ENCODE measurements around the gene CMIP. TPM values are rescaled to one million over a fixed set of nuclear protein-coding genes. Genes with fewer than 3 reads are reported as not detected.

CMIP gene
- total RNA-seq, 1 donor from 2014 or later: 19.1 TPM

DNA sequence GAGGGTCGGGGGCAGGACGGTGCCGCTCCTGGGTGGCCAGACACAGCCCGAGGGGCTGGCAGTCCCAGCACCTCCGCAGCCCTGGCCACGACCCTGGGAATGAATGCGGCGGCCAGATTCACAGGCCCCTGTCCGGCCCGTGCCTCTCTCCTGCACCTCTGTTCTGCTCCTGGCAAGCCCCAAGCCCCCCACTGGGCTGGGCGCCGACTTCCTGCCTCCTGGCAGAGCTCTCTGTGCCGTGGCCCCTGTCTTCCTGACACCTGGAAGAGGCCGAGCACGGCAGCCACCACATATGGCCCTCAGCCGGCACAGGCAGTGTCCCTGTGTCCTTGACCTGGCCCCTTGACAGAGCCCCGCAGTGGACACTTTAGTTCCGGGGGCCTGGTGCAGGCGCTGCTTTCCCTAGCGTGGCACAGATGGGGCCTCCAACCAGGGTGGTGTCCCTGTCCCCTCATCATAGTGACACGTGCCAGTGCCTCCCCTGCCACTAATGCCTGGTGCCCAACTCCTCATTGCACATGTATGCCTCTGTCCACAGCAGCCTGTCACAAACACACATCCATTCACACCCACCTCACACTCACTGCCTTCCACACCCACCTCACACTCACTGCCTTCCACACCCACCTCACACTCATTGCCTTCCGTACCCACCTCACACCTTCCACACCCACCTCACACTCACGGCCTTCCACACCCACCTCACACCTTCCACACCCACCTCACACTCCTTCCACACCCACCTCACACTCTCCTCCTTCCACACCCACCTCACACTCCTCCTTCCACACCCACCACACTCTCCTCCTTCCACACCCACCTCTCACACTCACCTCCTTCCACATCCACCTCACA, 223.9 kb downstream of the CMIP start:
- TF ChIP-seq, protein P1, sequence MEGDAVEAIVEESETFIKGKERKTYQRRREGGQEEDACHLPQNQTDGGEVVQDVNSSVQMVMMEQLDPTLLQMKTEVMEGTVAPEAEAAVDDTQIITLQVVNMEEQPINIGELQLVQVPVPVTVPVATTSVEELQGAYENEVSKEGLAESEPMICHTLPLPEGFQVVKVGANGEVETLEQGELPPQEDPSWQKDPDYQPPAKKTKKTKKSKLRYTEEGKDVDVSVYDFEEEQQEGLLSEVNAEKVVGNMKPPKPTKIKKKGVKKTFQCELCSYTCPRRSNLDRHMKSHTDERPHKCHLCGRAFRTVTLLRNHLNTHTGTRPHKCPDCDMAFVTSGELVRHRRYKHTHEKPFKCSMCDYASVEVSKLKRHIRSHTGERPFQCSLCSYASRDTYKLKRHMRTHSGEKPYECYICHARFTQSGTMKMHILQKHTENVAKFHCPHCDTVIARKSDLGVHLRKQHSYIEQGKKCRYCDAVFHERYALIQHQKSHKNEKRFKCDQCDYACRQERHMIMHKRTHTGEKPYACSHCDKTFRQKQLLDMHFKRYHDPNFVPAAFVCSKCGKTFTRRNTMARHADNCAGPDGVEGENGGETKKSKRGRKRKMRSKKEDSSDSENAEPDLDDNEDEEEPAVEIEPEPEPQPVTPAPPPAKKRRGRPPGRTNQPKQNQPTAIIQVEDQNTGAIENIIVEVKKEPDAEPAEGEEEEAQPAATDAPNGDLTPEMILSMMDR (conservative IDR thresholded peaks at IDR 0.05; ENCODE audit: low read depth, low read length): no peak
- H3K4me3 ChIP-seq (ENCODE audit: low read depth, low read length): no peak overlapping the region
- DNase-seq (ENCODE audit: low read depth): no peak

DNA sequence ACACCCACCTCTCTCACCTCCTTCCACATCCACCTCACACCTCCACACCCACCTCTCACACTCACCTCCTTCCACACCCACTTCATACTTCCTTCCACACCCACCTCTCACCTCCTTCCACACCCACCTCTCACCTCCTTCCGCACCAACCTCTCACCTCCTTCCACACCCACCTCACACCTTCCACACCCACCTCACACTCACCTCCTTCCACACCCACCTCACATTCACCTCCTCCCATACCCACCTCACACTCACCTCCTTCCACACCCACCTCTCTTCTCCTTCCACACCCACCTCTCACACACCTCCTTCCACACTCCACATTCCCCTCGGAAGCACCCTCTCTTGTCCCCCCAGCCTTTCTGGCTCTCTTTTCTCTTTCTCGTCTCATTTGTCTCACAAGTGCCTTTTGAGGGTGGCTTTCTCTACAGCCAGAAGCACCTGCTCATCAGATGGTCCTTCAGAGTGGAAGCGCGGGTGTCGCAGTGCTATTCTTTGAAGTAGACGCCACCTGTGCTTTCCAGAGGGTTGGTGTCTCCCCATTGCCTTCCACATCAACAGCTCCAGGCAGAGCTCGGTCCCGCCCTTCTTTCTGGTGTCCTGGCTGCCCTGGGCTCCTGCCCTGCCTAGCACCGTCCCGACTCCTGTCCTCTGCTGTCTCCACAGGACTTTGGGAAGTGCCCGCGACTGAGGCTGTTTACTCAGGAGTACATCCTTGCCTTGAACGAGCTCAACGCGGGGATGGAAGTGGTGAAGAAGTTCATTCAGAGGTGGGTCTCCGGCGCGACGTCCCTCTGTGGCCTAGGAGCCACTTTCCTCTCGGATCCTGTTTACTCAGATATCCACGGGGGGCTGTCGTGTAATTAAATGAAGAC, 225.1 kb downstream of the CMIP start:
- H3K4me3 ChIP-seq (ENCODE audit: low read depth, low read length): no peak overlapping the region
- TF ChIP-seq, protein P1 (conservative IDR thresholded peaks at IDR 0.05; ENCODE audit: low read depth, low read length): no peak
- no peak for DNase-seq (ENCODE audit: low read depth)

DNA sequence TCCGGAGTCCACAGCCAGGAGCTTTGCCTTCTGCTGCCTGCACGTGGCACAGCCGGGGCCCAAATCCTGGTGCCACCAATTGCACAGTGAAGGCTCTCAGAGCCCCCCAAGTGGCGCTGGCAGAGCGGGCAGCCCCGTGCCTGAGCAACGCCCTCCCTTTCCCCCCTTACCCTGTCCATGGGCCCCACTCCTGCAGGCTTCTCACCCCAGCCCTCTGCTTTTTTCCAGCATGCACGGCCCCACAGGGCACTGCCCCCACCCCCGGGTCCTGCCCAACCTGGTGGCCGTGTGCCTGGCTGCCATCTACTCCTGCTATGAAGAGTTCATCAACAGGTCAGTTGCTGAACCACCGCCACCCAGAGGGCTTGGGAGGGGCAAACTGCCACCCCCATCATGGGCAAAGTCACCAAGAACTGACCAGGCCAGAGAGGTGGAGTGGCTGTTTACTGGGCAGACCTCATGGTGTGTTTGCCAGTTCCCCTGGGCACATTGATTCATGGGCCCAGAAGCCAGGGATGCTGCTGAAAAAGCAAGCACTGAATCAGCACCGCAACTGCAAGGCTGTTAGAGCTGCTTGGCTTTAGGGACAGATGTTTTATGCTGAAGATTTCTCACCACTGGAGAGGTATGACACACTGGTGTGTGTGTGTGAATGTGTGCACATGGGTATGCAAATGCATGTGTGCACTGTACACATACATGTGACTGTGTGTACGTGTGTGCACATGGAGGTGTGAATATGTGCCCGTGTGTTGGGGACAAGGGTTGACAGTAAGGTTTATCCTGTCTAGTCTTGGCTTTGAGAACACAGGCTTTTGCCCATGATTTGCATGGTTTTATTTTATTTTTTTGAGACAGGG, 227.4 kb downstream of the CMIP start:
- H3K4me3 ChIP-seq (ENCODE audit: low read depth, low read length): no peak overlapping the region
- no peak for DNase-seq (ENCODE audit: low read depth)
- TF ChIP-seq, protein P1 (conservative IDR thresholded peaks at IDR 0.05; ENCODE audit: low read depth, low read length): no peak

DNA sequence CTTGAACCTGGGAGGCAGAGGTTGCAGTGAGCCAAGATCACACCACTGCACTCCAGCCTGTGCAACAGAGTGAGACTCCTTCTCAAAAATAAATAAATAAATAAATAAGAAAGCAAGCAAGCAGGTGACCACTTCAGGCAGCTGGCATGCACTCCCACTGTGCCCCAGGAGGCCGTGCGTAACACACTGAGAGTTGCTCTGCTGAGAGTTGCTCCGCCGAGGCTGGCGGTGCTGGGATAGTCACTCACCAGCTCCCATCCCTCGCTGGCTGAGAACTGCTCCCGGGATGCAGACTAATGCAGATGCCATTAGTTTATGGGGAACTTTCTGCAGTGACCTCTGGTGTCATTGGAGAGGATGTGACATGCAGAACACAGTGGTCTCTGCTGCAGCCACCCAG, 228.8 kb downstream of the CMIP start:
- H3K4me3 ChIP-seq (ENCODE audit: low read depth, low read length): no peak overlapping the region
- TF ChIP-seq, protein P1 (conservative IDR thresholded peaks at IDR 0.05; ENCODE audit: low read depth, low read length): no peak
- no peak for DNase-seq (ENCODE audit: low read depth)

DNA sequence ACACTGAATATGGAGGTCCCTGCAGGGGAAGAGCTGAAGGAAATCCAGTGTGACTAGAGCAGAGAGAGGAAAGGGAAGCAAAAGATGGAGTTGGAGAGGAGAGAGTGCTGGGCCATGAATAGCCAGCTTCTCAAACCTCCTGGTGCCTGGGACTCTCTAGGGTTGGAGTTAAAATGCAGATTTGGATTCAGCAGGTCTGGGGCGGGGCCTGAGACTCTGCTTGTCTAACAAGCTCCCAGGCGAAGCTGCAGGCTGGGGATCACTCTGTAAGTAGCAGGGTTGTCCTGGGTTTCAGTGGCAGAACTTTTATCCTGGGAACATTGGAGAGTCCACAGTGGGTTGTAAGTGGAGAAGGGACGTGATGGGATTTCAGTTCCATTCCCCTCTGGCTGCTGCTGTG, 231.1 kb downstream of the CMIP start:
- TF ChIP-seq, protein P1 (conservative IDR thresholded peaks at IDR 0.05; ENCODE audit: low read depth, low read length): no peak
- DNase-seq (ENCODE audit: low read depth): no peak
- no peak overlapping the region for H3K4me3 ChIP-seq (ENCODE audit: low read depth, low read length)

DNA sequence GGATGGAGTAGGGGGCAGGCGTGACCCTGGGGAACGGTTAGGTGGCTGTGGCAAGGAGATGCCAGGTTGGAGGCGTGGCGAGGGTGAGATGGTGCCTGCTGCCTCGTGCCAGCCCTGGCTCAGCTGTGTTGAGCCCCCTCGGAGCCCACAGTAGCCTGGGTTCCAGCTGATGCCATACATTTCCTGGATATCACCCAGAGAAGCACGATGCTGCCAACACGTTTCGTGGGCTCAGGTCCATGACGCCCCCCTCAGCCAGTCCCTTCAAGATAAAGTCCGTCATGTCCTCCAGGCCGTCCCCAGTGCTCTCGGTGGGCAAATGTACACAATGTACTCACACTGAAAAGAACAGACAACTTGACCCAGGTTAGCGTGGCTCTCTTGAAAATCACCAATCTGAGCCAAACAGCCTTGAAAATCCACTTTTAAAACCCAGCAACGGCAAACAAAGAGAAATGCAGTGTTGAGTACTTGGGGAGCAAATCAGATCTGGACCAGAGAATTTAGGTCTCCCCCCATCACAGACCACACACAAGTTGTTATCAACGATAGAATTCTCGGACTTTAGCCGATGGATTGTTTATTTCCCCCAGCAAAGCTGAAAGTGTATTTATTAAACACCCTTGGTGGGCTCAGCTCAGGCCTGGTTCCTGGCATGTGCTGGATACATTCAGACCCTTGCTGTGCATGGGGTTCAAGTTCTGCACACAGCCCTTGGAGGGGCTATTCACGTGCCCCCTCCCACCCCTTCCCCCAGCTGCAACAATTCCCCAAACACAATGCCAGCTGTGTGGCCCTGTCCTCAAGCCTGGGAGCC, 231.7 kb downstream of the CMIP start:
- DNase-seq (ENCODE audit: low read depth): no peak
- no peak overlapping the region for H3K4me3 ChIP-seq (ENCODE audit: low read depth, low read length)
- TF ChIP-seq, protein P1 (conservative IDR thresholded peaks at IDR 0.05; ENCODE audit: low read depth, low read length): no peak
